HG02678 (cell line): ENCODE results near the gene CFB.
"Not testable (repeated sequence)": the region's sequence is repeated elsewhere in the genome, so short reads cannot be mapped to it uniquely, and the experiment has no call there.

ENCODE experiments used
- ATAC-seq: cut with Tn5 transposase; IDR thresholded peaks from one replicate; pipeline ENCODE4 v1.9.1; 2021; ENCODE audit warnings: mild to moderate bottlenecking, moderate library complexity; ENCODE audit not compliant: unreplicated experiment

CFB gene

GRCh38 chr6:31945507-31946369 lies at the start of gene CFB:
TSS of gene CFB (plus strand) at chr6:31946095. CDS start at chr6:31946222, 127 bp downstream.
- no peak for ATAC-seq

GRCh38 chr6:31896493-31896855 lies 49.4 kb upstream of the CFB start:
- no peak for ATAC-seq

- no peak for ATAC-seq
Observed at GRCh38 chr6:31896856-31897611, 48.9 kb upstream of the CFB start.

- peak; percentile 46 for ATAC-seq
Observed at GRCh38 chr6:31897612-31898382, 48.1 kb upstream of the CFB start, which contains the start of gene EHMT2. TSS of gene EHMT2 (minus strand) at chr6:31897698. CDS start at chr6:31897677, 21 bp downstream.

- no peak for ATAC-seq
Observed at GRCh38 chr6:31898383-31899011, 47.4 kb upstream of the CFB start.

- no peak for ATAC-seq
Observed at GRCh38 chr6:31899215-31899614, 46.7 kb upstream of the CFB start.

- no peak for ATAC-seq
Observed at GRCh38 chr6:31899882-31900722, 45.8 kb upstream of the CFB start.

DNA sequence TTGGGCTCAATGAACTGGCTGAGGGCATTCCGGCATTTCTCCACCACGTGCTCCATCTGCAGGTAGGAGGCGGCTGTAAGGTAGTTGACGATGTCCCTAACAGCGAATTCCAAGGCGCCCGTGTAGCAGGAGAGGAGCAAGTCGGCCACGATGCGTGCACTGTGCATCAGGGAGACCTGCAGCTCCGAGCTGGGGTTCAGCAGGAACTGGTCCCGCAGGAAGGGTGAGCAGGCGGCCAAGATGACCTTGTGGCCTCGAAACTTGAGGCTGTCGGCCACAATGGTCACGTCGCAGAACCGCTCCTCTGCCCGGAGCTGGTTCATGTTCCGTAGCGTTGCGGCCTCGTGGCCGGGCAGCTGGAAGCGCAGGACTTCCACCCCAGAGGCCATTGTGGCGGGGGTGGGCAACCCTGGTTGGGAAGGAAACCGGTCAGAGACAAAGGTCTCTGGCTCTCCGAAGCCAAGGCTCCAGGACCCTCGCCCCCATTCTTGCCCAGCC lies 44.9 kb upstream of the CFB start:
- no peak for ATAC-seq

DNA sequence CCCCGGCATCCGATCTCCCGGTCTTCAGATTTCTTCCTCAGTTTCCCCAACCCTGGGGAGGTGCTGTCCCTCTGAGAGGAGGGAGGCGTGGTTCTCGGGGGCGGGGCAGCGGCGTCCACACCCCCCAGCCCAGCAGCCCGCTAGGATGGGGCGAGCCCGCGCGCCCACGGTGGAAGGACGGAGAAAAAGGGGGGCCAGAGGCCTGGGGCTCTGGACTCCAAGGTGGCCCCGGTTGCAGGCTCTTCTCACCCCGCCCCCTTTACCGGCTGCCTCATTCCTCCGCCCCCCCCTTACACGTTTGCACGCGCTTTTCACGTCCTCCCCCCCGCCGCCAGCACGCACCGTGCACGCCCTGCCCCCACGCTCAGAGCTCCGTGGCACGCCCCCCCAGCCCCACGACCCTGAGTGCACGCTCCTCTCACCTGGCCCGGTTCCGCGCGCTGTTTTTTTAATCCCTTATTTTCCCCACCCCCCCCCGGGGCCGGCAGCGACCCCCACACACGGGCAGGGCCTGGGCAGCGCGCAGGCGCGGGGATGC lies 44.4 kb upstream of the CFB start:
- ATAC-seq: peak; percentile 9

GRCh38 chr6:31901953-31902643 lies 43.8 kb upstream of the CFB start, which contains the start of gene ZBTB12:
TSS of gene ZBTB12 (minus strand) at chr6:31902086. CDS start at chr6:31901305, 781 bp downstream.
- ATAC-seq: peak; percentile 70

DNA sequence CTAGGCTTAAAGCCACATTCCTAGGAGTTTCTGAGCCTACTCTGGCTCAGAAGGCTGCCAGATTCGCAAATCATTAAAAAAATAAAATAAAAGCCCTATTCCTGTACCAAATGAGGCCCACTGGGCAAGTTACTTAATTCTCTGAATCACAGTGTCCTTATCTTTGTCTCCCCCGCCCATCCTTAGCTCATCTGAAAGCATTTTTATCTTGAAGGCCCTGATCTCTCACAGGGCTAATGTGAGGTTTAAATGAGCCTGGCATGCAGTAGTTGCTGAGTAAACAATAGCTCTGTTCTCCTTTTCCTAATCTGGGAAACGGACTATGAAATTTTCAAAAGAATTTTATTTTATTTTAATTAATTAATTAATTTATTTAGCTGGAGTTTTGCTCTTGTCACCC lies 41.9 kb upstream of the CFB start:
- no peak for ATAC-seq

DNA sequence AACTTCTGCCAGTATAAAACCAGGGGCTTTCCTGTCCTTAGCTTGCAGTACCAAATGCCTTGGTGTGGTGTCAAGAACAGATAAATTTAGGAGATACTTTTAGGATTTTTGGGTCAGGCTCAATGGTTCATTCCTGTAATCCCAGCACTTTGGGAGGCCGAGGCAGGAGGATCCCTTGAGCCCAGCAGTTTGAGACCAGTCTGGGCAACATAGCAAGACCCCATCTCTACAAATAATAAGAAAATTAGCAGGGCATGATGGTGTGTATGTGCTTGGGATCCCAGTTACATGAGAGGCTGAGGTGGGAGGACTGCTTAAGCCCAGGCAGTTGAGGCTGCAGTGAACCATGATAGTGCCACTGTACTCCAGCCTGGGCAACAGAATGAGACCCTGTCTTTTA lies 40.9 kb upstream of the CFB start:
- ATAC-seq: no peak

DNA sequence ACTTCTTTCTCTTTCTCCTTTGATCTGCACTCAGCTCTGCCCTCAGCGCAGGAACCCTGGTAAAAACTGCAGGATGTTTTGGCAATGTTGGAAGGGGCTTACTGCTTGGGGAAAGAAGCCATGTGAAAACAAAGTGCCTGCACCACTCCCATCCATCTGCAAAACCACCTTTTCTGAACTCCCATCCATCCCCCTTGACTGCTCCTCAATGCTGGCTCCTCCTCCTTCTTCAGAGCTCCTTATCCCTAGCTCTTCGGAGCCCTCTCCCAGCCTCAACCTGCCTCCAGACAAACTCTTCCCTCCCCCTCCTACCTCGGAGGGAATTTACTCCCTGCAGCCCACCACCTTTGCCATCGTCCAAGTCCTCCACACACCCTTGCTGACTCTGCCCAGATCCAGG lies 39.8 kb upstream of the CFB start:
- no peak for ATAC-seq

GRCh38 chr6:31906727-31907126 lies 39.2 kb upstream of the CFB start:
- ATAC-seq: not testable (repeated sequence)

- ATAC-seq: no peak
Observed at GRCh38 chr6:31907158-31907813, 38.6 kb upstream of the CFB start.

- ATAC-seq: not testable (repeated sequence)
Observed at GRCh38 chr6:31908255-31908654, 37.6 kb upstream of the CFB start.

DNA sequence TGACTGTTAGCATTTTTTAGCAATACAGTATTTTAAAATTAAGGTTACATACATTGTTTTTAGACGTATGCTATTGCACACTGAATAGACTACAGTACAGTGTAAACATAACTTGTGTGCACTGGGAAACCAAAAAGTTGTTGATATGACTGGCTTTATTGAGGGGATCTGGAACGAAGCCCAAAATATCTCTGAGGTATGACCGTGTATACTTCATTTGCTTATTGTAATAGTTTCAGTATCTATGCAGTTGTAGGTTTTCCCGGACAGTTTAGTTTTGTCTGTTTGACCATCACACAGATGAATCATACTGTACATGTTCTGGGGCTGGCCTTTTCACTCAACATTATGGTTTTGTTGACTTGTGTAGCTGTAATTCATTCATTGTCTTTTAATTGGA lies 37.1 kb upstream of the CFB start:
- ATAC-seq: peak; percentile 76

DNA sequence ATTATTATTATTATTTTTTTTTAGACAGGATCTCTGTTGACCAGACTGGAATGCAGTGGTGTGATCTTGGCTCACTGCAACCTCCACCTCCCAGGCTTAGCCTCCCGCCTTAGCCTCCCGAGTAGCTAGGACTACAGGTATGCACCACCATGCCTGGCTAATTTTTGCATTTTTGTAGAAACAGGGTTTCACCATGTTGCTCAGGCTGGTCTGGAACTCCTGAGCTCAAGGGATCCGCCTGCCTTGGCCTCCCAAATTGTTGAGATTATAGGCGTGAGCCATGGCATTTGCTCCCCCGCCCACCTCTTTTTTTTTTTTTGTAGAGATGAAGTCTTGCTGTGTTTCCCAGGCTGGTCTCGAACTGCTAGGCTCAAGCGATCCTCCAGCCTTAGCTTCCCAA lies 36.6 kb upstream of the CFB start:
- ATAC-seq: not testable (repeated sequence)
